Measurements from ENCODE around the gene COMMD3. TPM values are rescaled to one million over a fixed set of nuclear protein-coding genes. Genes with fewer than 3 reads are reported as not detected.
A peak's percentile ranks its signal among the peaks of the same experiment; 100 is the strongest.

COMMD3 gene
- total and polyA plus RNA-seq, 9 of the 15 experiments (the other 6 are each of a cell fraction or from before 2014, with no cell fraction given): 50.7 to 217 (median 80.1) TPM

DNA sequence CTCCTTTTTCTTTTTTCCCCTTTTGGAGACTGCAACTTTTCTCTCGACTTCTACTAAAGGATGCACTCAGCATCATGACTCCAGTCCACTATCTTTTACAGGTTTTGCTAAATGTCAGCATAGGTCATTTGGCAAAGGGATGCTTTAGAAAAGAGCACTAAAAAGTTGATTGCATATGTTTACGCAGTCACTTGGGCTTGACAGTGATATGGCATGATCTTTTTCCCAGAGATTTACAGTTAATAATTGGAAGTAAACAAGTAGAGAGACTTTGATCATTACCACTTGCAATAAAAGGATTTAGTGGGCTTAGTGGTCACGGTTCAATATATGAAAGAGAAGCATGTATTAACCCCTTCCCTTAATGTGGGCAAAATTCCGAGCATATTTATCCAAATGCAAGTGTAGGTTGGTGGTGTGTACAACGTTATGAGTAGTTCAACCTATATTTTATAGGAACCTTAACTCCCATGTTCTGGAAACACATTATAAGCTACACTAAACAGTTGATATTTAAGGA, 6.5 kb downstream of the COMMD3 start:
- ATAC-seq (no peak), FAIRE-seq (no peak), DNase-seq (ENCODE audit: extremely low read depth in 1 of 4, low spot score in 3 of 4) (no peak)
- peaks cover 13 to 23% of the 10 kb centered on the region in 2 experiments; a peak in 3 of 5 replicates for H3K4me1 ChIP-seq (replicated peaks in 1 of 2; ENCODE audit: control insufficient read depth in 2 of 2, insufficient read depth in 2 of 2, low read length in 2 of 2)
- H2AFZ ChIP-seq (ENCODE audit: low read depth, low read length): no peak overlapping the region
- TF ChIP-seq DPF2 (IDR thresholded peaks at IDR 0.05): 0 out of 2 replicates have a peak, but pooled peaks have one; percentile 21
- TF ChIP-seq, protein P1, sequence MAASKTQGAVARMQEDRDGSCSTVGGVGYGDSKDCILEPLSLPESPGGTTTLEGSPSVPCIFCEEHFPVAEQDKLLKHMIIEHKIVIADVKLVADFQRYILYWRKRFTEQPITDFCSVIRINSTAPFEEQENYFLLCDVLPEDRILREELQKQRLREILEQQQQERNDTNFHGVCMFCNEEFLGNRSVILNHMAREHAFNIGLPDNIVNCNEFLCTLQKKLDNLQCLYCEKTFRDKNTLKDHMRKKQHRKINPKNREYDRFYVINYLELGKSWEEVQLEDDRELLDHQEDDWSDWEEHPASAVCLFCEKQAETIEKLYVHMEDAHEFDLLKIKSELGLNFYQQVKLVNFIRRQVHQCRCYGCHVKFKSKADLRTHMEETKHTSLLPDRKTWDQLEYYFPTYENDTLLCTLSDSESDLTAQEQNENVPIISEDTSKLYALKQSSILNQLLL (CRISPR knock-in tag; IDR thresholded peaks at IDR 0.05; ENCODE audit: borderline replicate concordance): no peak
- 0 out of 2 replicates have a peak, but pooled peaks have one; percentile 20 for TF ChIP-seq LEF1 (IDR thresholded peaks at IDR 0.05)
- 0 out of 2 replicates have a peak, but pooled peaks have one; percentile 9 for TF ChIP-seq AFF4 (CRISPR knock-in tag; IDR thresholded peaks at IDR 0.05)
- no peak for TF ChIP-seq MTA3 (IDR thresholded peaks at IDR 0.05; ENCODE audit: borderline replicate concordance)
- CTCF ChIA-PET (ENCODE audit: low intra/inter-chr PET ratio): no interaction called here
- peak overlapping the region; percentile 60 to 95 for H3K9ac ChIP-seq (ENCODE audit: insufficient read depth in 1 of 2, low read depth in 2 of 2, low read length in 2 of 2)
- TSS peak; percentile 19 for BruUV-seq (replicated peaks)
- H3K36me3 ChIP-seq (ENCODE audit: control insufficient read depth, insufficient read depth, low read length): peaks cover 17% of the 10 kb centered on the region
- H3K27me3 ChIP-seq (ENCODE audit: control insufficient read depth in 2 of 2, insufficient read depth in 2 of 2, low read length in 2 of 2): peaks cover 6 to 7% of the 10 kb centered on the region in 2 experiments; a peak in 3 of 5 replicates
- peaks cover 78% of the 10 kb centered on the region for H3K79me2 ChIP-seq (ENCODE audit: control insufficient read depth, insufficient read depth, low read length)
- H3K27ac ChIP-seq (ENCODE audit: extremely low read depth, low read depth, low read length): no peak overlapping the region
- WGBS (ENCODE audit: insufficient coverage, low coverage, missing lambda C conversion rate): 2% methylated on average over 5 of the region's 5 CpGs
- H3K4me2 ChIP-seq (ENCODE audit: insufficient read depth, low read length): peak overlapping the region; percentile 79
- in situ Hi-C loops (cut with MboI): no loop called here
- H3K4me3 ChIP-seq: peak overlapping the region; percentile 77
- intact Hi-C loops (cut with micrococcal nuclease): loop anchor here (5.0 kb wide), 1 partner anchor 190 kb away; no protein-coding TSS in a partner anchor
- no peaks in the 10 kb centered on the region for H3K9me1 ChIP-seq (ENCODE audit: control insufficient read depth, insufficient read depth, low read length)
- H4K20me1 ChIP-seq (replicated peaks; ENCODE audit: control insufficient read depth, insufficient read depth, low read length): 0 out of 2 replicates have a peak, but pooled peaks cover 6% of the 10 kb centered on the region
- no peaks in the 10 kb centered on the region for H3K9me3 ChIP-seq (replicated peaks; ENCODE audit: control insufficient read depth, insufficient read depth, low read depth, low read length)
- POLR2A ChIA-PET: interaction anchor here (0.6 to 1.6 kb wide), 4 partner anchors 16 to 114 kb away, joined by 3 to 6 read pairs (median 3); no protein-coding TSS in a partner anchor

All from K562 (cell line).